Activated gamma-delta T cell treated with anti-CD3 and anti-CD28 coated beads, Interleukin-2, amount 50 U/mL, for 16 hours (primary cell): ENCODE results near the gene ANAPC1.
A peak's percentile ranks its signal among the peaks of the same experiment; 100 is the strongest.
"Not testable (repeated sequence)": the region's sequence is repeated elsewhere in the genome, so short reads cannot be mapped to it uniquely, and the experiment has no call there.

Source experiments
- DNase-seq: peaks from one replicate; pipeline ENCODE4 v3.0.0-alpha.2; 2020; ENCODE audit warnings: low read depth

Gene ANAPC1, protein sequence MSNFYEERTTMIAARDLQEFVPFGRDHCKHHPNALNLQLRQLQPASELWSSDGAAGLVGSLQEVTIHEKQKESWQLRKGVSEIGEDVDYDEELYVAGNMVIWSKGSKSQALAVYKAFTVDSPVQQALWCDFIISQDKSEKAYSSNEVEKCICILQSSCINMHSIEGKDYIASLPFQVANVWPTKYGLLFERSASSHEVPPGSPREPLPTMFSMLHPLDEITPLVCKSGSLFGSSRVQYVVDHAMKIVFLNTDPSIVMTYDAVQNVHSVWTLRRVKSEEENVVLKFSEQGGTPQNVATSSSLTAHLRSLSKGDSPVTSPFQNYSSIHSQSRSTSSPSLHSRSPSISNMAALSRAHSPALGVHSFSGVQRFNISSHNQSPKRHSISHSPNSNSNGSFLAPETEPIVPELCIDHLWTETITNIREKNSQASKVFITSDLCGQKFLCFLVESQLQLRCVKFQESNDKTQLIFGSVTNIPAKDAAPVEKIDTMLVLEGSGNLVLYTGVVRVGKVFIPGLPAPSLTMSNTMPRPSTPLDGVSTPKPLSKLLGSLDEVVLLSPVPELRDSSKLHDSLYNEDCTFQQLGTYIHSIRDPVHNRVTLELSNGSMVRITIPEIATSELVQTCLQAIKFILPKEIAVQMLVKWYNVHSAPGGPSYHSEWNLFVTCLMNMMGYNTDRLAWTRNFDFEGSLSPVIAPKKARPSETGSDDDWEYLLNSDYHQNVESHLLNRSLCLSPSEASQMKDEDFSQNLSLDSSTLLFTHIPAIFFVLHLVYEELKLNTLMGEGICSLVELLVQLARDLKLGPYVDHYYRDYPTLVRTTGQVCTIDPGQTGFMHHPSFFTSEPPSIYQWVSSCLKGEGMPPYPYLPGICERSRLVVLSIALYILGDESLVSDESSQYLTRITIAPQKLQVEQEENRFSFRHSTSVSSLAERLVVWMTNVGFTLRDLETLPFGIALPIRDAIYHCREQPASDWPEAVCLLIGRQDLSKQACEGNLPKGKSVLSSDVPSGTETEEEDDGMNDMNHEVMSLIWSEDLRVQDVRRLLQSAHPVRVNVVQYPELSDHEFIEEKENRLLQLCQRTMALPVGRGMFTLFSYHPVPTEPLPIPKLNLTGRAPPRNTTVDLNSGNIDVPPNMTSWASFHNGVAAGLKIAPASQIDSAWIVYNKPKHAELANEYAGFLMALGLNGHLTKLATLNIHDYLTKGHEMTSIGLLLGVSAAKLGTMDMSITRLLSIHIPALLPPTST (N-terminal part only)

DNA sequence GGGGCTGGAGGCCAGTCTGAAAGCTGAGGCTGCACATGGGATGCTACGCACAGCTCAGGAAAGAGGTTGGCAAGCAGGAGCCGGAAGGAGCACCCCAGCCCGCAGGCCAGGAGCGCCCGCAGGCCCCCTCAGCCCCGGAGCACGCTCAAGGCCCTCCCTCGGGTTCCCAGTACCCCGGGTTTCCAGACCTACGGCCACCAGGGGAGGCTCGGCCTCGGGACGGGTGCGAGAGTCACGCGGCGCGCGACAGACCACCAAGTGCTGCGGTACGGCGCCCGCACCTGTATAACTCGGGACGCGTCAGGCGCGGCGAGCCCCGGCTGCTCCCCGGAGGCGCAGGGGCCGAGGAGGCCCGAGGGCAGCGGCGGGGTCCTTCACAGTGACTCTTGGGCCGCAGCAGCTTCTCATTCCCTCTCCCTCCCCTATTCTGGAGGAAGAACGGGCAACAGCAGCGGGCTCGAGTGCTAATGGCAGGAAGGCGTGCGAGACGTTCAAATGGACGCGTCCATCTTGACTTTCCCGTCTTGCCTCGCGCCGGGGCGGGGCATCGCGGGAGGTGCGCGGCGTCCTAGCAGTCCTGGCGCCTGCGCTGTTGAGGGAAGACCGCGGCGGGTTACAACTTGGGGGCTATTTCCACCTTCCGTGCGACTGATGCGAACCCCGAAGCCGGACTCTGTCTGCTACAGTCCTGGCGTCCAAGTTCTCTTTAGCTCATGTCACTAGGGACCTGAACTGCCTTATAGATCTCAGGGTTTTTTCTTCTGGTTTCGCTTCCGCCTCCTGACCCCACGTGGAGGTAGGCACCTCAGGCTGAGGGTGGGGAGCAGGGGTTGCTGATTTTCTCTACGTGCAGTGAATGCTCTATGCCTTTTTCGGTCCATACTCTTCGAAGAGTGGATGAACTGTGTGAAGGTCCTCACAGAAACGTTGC is at the start of gene ANAPC1:
Gene ANAPC1, minus strand, starts transcription at position 533 of the 931 bp plus-strand sequence. CDS start 3,368 bp downstream, outside the sequence.
- peak; percentile 78 for DNase-seq

DNA sequence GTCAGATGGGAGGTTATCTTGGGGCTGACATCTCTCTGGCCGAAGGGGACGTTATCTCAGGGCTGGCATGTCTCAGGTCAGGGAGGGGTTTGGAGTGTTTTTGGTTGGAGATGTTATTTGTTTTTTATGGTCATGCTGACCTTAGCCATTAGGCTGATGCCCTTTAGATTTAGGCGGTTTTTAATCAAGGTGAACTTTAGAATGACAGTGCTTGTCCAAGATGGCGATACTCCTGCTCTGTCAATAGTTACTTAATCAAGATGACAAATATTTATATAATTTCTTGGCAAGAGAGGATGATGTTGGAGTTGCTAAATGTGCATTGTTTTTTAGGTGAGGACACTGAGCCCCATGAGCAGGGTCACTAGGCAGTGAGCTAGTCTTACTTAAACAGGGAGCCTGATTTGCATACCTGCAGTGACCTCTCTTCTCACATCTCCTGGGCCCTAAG is 48.9 kb upstream of the ANAPC1 start:
- DNase-seq = no peak

DNA sequence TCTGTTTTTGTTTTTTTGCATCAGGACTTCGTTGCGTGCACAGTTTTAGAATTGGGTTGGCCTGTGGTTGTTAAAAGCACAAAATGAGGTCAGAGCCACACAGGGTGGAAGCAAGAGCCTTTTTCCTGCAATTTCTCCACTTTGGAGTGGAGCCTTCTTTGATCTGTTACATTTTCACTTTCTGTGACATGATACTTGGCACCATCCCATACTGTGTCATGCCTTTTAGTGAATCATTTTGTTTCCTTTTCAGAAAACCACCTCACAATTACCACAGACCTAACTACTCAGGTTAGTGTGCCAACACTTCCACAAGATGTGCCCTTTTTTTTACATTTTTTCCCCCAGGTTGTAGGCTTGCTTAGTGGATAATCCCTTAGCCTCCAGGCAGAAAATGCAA is 46.9 kb upstream of the ANAPC1 start:
- no peak for DNase-seq

DNA sequence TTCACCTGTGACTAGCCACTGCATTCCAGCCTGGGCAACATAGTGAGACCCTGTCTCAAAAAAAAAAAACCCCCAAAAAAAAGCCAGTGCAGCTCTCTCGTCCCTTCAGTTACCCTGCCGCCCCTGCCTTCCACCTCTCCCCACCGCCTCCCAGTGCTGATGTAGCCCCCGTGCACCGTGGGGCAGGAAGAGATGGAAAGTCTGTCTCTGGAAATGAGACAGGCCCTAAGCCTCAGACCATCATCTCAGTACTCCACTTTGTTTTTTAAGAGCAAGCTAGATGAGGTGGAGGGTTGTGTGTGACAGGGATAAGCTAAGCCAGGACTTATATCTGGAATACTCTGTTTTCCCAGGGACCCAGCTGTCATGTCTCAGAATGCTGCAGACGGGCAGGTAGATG is 46.4 kb upstream of the ANAPC1 start:
- no peak for DNase-seq

DNA sequence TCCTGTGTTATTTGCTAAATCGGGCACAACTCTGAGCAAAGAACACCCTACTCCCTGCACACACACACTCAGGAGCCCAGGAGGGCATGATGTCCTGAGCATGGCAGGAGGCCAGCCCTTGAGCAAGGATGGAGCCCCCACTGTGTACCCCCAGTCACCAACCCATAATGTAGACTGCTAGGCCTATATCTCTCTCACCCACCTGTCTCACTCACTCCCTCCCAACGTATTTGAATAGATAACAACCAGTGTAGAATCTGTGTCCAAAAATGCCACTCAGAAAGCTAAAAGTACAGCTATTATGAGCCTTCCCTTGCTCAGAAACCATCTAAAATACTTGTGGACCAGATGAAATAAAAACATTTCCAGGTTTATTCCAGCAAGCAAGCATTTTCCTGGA is 43.7 kb upstream of the ANAPC1 start:
- no peak for DNase-seq

DNA sequence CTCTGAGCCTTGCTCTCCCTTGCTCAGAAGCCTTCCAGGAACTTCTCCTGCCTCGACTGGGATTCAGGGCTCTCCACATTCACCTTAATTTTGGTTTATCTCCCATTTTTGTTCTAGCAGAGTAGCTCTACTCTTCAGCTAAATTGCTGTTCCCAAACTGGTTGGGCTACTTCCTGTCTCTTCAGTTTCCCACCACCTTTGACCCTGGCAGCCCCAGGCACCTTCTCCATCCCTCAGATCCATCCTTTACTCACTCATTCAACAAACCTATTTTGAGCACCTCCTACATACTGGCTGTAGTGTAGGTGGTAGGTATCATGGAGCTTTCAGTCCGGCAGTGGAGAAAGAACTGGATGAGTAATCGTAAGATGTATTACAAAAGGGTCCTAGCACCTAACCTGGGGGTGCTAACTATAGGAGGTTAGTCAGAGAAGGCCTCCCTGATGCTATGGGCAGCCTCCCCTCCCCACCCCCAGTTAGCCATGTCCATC is 40.7 kb upstream of the ANAPC1 start:
- no peak for DNase-seq

DNA sequence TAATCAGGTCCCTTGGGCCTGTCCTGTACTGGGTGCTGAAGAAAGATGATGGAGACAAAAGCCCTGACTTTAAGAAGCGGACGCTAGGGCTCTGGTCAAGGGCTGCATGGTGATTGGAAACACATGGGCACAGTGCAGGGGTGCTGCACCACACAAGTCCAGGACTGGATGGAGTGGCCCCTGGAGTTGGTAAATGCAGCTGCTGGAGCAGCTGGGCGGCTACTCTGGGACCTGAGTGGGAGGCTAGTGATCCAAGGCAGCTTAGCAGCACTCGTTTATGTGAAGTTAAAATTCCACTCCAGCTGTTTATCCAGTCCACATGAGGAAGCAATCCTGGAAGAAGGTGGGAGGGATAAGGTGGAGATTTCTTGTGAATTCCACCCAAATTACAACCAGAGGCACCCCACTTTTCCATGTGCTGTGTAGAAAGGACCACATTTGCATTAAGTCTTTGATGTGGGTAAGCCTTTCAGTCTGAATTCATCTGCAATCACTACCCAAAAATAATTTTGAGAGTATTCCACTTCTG is 39.3 kb upstream of the ANAPC1 start:
- no peak for DNase-seq

DNA sequence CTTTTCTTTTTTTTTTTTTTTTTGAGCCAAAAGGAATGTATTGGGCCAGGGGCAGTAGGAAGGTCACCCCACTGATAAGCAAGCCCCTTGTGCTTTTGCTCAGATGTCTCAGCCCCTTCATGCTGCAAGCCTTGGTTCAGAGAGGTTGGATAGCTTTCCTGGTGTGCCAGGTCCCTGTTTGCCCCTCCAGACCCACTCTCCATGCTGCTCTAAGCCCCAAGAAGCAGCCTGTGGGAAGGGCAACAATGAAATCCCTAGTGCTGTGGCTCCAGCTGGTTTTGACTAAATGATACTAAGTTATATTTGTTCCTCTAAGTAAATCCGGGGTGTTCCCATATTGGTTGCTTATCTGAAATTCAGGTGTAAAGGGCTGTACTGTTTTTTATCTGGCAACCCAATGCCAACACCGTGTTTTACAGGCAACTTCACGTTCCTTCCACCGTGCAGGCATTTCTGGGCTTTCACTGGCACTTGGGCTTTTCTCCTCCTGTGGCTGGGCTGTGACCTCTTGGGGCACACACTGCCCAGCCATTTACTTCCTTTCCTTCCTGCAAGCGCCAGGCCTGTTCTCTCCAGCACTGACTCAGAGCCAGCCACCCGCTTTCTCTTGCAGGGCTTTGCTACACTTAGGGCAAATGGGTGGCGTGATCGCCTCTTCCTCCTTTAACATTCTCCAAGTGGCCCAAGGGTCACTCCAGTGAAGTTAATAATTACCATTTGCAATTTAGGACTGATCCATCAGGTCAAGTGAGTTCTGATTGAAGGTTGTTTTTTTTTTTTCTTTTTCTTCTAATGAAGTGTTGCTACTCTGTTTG is 36.0 kb upstream of the ANAPC1 start:
- no peak for DNase-seq

DNA sequence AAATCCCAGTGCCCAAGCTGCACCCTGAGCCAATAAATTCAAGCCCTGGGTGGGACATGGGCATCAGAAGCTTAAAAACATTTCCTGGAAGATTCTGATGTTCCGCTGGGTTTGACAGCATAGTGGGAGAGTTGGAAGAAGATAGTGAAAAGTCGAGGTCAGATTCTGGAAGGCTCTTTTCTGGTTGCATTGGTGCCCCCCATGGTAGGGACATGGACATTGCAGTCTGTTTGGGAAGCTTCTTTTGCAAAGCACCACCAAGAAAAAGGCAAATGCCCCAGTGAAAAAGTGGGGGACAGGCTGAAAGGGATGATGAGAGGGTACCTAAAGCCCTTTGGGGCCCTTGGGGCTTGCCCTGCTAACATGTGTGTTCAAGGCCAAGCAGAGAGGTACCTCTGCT is 35.4 kb upstream of the ANAPC1 start:
- DNase-seq = no peak

DNA sequence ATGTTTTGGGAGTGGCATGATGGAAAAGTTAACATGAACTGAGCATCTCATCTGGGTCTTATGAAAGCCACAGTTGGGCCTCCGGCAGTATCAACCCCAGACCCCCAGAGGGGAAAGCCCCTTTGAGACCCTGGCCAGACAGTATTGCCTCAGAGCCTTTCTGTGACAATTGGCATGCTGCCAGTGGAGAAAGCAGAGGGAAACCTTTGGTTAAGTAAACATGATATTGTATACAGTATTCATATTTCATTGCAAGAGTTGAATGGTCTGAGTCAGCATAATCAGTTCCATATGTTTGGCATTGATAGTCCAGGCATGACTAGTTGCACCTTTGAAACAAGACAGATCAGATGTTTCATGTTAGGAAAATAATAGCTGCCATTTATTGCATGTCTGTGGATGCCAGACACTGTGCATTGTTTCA is 34.4 kb upstream of the ANAPC1 start:
- DNase-seq = no peak

DNA sequence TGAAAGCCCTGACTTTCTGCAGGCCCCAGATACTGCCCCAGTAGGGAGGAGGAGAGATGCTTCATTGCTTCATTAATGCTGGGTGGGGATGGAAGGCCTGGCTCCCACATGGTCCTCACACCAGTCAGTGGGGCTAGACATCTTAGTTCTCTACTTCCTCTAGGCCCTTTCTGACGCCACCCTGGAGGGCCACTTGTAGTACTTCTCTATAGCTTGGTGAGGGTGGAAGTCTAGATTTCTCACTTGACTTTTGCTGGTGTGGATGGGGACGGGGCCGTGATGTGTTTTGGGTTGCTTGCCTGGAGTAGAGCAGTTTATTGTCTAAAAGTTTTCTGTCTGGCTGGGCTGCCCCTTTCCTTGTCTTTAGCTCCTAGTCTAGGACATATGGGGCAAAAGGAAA is 33.1 kb upstream of the ANAPC1 start:
- no peak for DNase-seq

DNA sequence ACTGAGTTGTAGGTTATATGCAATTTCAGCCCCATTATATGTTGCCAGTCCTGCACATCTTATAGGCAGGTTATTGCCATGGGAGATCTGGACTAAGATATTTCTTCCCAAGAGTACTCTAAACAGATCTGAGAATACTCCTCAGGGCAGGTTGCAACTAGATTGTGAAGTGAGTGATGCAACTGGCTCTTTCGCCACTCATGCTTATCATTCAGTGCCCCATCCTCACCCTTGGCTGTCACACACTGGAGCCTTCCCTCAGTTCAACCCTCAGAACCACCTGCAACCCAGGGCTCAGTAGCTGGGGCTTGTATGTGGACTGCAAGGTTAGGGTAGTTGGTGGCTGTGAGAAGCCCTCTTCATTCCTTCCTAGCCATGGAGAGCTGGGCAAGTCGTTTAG is 28.6 kb upstream of the ANAPC1 start:
- DNase-seq = no peak

DNA sequence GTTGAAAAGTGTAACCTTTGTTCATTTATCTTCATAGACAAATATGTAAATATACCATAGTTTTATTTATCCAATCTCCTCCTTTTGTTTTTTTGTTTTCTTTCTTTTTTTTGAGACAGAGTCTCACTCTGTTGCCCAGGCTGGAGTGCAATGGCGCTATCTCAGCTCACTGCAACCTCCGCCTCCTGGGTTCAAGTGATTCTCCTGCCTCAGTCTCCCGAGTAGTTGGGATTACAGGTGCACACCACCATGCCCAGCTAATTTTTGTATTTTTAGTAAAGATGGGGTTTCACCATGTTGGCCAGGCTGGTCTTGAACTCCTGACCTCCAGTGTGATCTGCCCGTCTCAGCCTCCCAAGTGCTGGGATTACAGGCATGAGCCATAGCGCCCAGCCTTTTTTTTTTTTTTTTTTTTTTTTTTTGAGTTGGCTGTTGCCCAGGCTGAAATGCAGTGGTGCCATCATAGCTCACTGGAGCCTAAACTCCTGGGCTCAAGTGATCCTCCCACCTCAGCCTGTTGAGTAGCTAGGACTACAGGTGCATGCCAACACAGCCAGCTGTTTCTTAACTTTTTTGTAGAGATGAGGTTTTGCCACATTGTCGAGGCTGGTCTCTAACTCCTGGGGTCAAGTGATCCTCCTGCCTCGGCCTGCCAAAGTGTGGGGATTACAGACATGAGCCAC is 27.4 kb upstream of the ANAPC1 start:
- not testable (repeated sequence) for DNase-seq

DNA sequence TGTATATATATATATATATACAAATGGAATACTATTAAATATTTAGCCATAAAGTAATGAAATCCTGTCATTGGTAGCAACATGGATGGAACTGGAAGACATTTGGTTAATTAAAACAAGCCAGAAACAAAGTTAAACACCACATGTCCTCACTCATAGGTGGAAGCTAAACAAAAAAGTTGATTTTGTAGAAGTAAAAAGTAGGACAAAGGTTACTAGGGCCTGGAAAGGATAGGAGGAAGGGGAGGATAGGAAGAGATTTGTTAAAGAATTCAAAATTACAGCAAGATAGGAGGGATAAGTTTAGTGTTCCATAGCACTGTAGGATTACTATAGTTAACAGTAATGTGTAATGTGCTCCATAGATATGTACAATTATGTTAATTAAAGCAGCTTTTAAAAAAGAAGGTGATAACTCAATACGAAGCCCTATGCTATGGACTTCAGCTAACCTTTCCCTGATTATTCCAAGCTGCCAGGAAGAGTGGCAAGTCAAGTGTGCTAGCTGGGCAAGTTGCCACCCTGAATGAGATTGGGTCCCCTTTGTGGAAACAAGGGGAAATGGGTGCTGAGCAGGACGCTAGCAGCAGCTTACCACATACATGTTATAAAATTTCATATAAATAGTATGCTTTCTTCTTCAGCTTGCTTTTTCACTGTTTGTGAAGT is 26.8 kb upstream of the ANAPC1 start:
- DNase-seq = no peak

DNA sequence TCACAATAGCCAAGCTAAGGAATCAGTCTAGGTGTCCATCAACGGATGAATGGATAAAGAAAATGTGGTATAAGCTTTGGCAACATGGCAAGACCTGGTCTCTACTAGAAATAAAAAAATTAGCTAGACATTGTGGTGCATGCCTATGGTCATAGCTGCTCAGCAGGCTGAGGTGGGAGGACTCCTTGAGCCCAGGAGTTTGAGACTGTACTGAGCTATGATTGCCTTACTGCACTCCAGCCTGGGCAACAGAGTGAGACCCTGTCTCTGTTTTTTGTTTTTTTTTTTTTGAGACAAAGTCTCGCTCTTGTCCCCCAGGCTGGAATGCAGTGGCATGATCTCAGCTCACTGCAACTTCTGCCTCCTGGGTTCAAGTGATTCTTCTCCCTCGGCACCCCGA is 26.0 kb upstream of the ANAPC1 start:
- not testable (repeated sequence) for DNase-seq

DNA sequence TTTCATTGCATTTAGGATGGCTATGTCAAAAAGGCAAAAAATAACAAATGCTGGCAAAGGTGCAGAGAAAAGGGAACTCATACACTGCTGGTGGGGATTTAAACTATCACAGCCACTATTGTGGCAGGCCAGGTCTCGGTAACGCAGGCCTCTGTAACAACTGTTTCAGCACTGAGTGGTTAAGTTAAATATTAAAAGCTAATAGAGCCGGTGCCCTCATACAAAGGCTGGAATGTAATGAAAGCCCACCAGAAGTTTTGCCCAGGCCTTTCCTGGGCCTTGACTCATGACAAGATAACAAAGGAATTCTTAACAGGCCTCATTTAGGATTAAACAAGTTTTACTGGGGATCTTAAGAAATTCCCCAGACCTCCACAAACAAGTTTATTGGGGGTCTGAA is 25.1 kb upstream of the ANAPC1 start:
- DNase-seq = no peak

DNA sequence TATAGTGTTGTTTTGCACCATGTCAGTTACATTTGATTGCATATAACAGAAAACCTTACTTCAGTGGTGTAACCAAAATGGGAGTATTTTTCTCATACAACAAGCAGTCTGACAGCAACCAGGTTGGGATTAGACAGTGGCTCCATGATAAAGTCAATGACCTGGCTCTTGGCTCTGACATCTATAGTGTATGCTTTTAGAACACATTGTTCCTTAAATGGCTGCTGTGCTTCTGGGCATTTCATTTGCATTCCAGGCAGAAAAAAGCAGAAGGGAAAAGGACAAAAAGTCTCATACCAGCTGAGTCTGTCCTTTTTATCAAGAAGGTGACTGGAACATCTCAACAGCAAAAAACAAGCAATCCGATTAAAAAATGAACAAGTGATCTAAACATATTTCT is 24.6 kb upstream of the ANAPC1 start:
- DNase-seq = no peak

DNA sequence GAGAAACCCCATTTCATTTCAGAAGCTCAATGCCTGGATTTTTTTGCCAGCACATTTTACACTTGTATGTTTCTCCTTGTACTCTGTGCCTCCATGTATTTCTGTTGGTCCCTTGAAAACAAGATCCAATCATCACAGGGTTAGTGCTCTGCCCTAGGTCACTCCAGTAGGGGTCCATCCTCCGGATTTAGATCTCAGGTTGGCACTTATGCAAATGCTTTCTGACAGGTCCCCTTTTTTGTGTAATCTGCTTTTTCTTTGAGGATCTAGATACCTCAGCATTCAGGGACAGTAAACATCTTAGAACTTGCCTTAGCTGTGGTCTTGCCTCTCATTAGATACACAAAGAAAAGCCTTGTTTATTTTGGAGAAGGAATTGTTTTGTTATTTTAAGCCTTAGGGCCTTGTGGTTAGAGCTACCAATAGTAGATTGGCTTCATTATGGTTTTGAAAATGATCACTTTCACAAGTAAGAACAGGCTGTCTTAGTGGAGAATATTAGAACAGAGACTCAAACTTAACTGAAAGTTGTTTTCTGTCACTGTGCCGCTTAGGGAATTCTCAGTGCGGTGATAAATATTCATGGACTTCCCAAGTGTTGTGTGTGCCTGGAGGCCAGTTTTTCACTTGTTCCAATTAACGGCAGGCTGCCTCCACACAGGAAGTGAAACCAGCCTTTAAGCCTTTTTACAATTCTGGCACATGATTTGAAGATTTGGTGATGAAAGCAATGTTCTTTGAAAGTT is 22.2 kb upstream of the ANAPC1 start:
- no peak for DNase-seq
